ENCODE data around the gene ATP8A2.

ATP8A2 gene

GRCh38 chr13:25915840-25916518, 544.2 kb downstream of the ATP8A2 start:
- Histone ChIP-seq H3K36me3 (ENCODE audit: control insufficient read depth, insufficient read depth, low read length) (no peaks in the 10 kb centered on the region), H3K4me1 (ENCODE audit: control insufficient read depth, insufficient read depth, low read length) (no peaks in the 10 kb centered on the region), H3K9ac (ENCODE audit: low read length) (no peak overlapping the region), H3K27me3 (ENCODE audit: control insufficient read depth, insufficient read depth, low read length) (no peaks in the 10 kb centered on the region), H3K27ac (ENCODE audit: low read depth, low read length) (no peak overlapping the region), H3K4me3 (ENCODE audit: low read length) (no peak overlapping the region)

- no peak overlapping the region for H3K4me3 ChIP-seq (ENCODE audit: low read length)
- H3K27ac ChIP-seq (ENCODE audit: low read depth, low read length), result no peak overlapping the region
- H3K9ac ChIP-seq (ENCODE audit: low read length), result no peak overlapping the region
- no peaks in the 10 kb centered on the region for H3K36me3 ChIP-seq (ENCODE audit: control insufficient read depth, insufficient read depth, low read length)
- no peaks in the 10 kb centered on the region for H3K27me3 ChIP-seq (ENCODE audit: control insufficient read depth, insufficient read depth, low read length)
- no peaks in the 10 kb centered on the region for H3K4me1 ChIP-seq (ENCODE audit: control insufficient read depth, insufficient read depth, low read length)
Measured at GRCh38 chr13:25920277-25920676, 548.5 kb downstream of the ATP8A2 start.

DNA sequence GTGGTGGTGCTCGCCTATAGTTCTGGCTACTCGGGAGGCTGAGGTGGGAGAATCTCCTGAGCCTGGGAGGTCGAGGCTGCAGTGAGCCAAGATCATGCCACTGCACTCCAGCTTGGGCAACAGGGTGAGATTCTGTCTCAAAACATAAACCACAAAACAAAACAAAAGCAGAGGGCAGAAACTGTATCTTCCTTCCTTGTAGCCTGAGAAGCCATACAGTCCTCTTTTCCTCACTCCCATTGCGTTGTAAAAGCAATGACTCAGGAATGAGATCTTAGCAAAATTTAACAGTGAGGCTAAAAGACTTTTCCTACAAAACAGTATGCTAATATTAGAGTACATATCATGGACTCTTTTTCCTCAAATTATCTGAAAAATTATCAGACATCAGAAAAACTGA, 549.2 kb downstream of the ATP8A2 start:
- no peaks in the 10 kb centered on the region for H3K4me1 ChIP-seq (ENCODE audit: control insufficient read depth, insufficient read depth, low read length)
- H3K9ac ChIP-seq (ENCODE audit: low read length), result no peak overlapping the region
- H3K27ac ChIP-seq (ENCODE audit: low read depth, low read length), result no peak overlapping the region
- H3K4me3 ChIP-seq (ENCODE audit: low read length), result no peak overlapping the region
- no peaks in the 10 kb centered on the region for H3K36me3 ChIP-seq (ENCODE audit: control insufficient read depth, insufficient read depth, low read length)
- no peaks in the 10 kb centered on the region for H3K27me3 ChIP-seq (ENCODE audit: control insufficient read depth, insufficient read depth, low read length)

DNA sequence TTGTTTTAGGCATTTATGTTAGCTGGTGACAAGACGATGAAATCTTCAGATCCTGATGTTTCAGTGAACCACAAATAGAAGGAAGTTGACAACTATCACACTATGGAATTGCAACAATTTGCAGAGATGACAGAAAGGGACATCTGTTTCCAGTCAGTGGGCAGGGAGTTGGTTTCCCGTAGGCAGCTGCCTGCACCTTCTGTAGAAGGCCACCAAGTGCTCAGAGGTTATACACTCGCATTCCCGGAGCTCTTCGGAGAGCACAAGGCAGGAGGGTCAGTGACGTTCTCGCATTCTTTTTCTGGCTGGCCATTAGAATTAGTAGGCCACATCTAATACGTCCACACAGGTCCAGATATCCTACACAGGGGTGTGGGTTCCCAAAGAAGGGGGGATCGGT, 550.6 kb downstream of the ATP8A2 start:
- Histone ChIP-seq H3K36me3 (ENCODE audit: control insufficient read depth, insufficient read depth, low read length) (no peaks in the 10 kb centered on the region), H3K4me1 (ENCODE audit: control insufficient read depth, insufficient read depth, low read length) (no peaks in the 10 kb centered on the region), H3K27me3 (ENCODE audit: control insufficient read depth, insufficient read depth, low read length) (no peaks in the 10 kb centered on the region), H3K9ac (ENCODE audit: low read length) (no peak overlapping the region), H3K4me3 (ENCODE audit: low read length) (no peak overlapping the region), H3K27ac (ENCODE audit: low read depth, low read length) (no peak overlapping the region)

GRCh38 chr13:25923217-25924085, 551.7 kb downstream of the ATP8A2 start:
- no peak overlapping the region for H3K4me3 ChIP-seq (ENCODE audit: low read length)
- H3K27me3 ChIP-seq (ENCODE audit: control insufficient read depth, insufficient read depth, low read length), result no peaks in the 10 kb centered on the region
- no peaks in the 10 kb centered on the region for H3K4me1 ChIP-seq (ENCODE audit: control insufficient read depth, insufficient read depth, low read length)
- no peak overlapping the region for H3K27ac ChIP-seq (ENCODE audit: low read depth, low read length)
- H3K36me3 ChIP-seq (ENCODE audit: control insufficient read depth, insufficient read depth, low read length), result no peaks in the 10 kb centered on the region
- no peak overlapping the region for H3K9ac ChIP-seq (ENCODE audit: low read length)

GRCh38 chr13:25927363-25927762, 555.6 kb downstream of the ATP8A2 start:
- no peak overlapping the region for H3K27ac ChIP-seq (ENCODE audit: low read depth, low read length)

DNA sequence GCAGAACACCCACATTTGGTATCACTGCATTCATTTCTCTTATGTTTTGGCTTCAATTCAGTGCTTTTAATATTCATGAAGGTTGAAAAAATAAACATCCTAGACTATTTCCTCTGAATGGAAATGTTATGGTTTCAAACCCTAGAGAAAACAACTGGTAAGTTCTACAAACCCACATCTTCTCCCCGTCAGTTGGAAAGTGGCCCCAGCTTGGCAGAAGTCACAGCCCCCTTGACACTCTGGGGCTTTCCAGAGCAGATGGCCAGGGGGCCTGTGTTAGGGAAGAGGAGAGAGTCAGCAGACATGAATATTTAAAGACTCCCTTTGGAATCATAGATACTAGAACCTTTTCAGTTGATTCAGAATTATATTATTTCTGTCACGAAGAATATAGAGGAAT, 556.2 kb downstream of the ATP8A2 start:
- H3K36me3 ChIP-seq (ENCODE audit: control insufficient read depth, insufficient read depth, low read length), result no peaks in the 10 kb centered on the region
- H3K27ac ChIP-seq (ENCODE audit: low read depth, low read length), result no peak overlapping the region
- no peak overlapping the region for H3K9ac ChIP-seq (ENCODE audit: low read length)
- H3K4me3 ChIP-seq (ENCODE audit: low read length), result no peak overlapping the region
- H3K27me3 ChIP-seq (ENCODE audit: control insufficient read depth, insufficient read depth, low read length), result no peaks in the 10 kb centered on the region
- no peaks in the 10 kb centered on the region for H3K4me1 ChIP-seq (ENCODE audit: control insufficient read depth, insufficient read depth, low read length)

More at GRCh38 chr13:25927363-25927762, 555.6 kb downstream of the ATP8A2 start:
- no peaks in the 10 kb centered on the region for H3K36me3 ChIP-seq (ENCODE audit: control insufficient read depth, insufficient read depth, low read length)
- H3K4me3 ChIP-seq (ENCODE audit: low read length), result no peak overlapping the region
- no peaks in the 10 kb centered on the region for H3K27me3 ChIP-seq (ENCODE audit: control insufficient read depth, insufficient read depth, low read length)
- H3K9ac ChIP-seq (ENCODE audit: low read length), result no peak overlapping the region
- no peaks in the 10 kb centered on the region for H3K4me1 ChIP-seq (ENCODE audit: control insufficient read depth, insufficient read depth, low read length)

DNA sequence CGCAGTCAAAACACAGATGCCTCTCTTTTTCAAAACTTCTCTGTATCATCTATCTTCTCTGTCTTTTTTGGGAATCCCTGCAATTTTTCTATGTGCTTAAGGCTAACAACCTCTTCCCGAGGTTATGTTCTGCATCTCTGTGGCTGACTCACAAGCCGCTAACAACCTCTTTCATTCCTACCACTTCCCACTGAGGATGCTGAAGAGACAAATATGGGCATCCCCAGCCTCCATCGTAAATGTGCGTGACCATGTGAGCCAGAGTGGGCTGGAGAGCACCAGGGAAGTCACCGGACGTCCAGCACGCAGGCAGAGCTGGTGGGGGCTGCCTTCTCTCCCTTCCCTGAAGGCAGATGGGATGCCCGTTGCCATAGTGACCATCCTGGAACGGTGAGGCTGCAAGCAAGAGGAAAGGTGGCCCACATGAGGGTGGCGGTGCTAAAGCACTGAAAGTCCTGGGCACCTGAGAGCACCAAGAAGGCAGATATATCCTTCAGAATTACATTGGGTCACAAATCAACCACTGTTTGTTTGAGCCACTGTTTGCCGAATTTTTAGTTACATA, 557.2 kb downstream of the ATP8A2 start:
- H3K9ac ChIP-seq (ENCODE audit: low read length), result no peak overlapping the region
- no peak overlapping the region for H3K4me3 ChIP-seq (ENCODE audit: low read length)
- H3K27ac ChIP-seq (ENCODE audit: low read depth, low read length), result no peak overlapping the region
- H3K36me3 ChIP-seq (ENCODE audit: control insufficient read depth, insufficient read depth, low read length), result no peaks in the 10 kb centered on the region
- no peaks in the 10 kb centered on the region for H3K4me1 ChIP-seq (ENCODE audit: control insufficient read depth, insufficient read depth, low read length)
- no peaks in the 10 kb centered on the region for H3K27me3 ChIP-seq (ENCODE audit: control insufficient read depth, insufficient read depth, low read length)

DNA sequence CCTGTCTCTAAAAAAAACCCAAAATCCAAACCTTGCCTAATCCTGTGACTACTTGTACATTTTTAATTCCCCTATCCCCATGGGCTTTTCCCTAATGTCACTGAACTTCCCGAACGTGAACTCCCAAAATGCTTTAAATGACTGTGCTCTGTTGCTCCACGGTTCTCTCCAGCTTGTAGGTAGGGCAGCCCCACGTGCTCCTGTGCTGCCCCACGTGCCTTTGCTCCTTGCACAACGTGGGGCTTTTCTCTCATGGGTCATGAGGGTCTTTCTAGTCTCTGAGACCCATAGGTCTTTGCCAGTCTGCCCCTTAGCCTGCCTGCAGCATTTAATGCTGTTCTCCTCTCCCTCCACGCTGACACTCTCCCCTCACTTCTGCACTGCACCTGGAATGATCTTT, 558.0 kb downstream of the ATP8A2 start:
- H3K27ac ChIP-seq (ENCODE audit: low read depth, low read length), result no peak overlapping the region
- H3K4me1 ChIP-seq (ENCODE audit: control insufficient read depth, insufficient read depth, low read length), result no peaks in the 10 kb centered on the region
- H3K9ac ChIP-seq (ENCODE audit: low read length), result no peak overlapping the region
- no peaks in the 10 kb centered on the region for H3K36me3 ChIP-seq (ENCODE audit: control insufficient read depth, insufficient read depth, low read length)
- no peaks in the 10 kb centered on the region for H3K27me3 ChIP-seq (ENCODE audit: control insufficient read depth, insufficient read depth, low read length)
- no peak overlapping the region for H3K4me3 ChIP-seq (ENCODE audit: low read length)

- Histone ChIP-seq H3K4me1 (ENCODE audit: control insufficient read depth, insufficient read depth, low read length) (no peaks in the 10 kb centered on the region), H3K9ac (ENCODE audit: low read length) (no peak overlapping the region), H3K4me3 (ENCODE audit: low read length) (no peak overlapping the region), H3K36me3 (ENCODE audit: control insufficient read depth, insufficient read depth, low read length) (no peaks in the 10 kb centered on the region), H3K27me3 (ENCODE audit: control insufficient read depth, insufficient read depth, low read length) (no peaks in the 10 kb centered on the region), H3K27ac (ENCODE audit: low read depth, low read length) (no peak overlapping the region)
Measured at GRCh38 chr13:25930653-25931052, 558.9 kb downstream of the ATP8A2 start.

DNA sequence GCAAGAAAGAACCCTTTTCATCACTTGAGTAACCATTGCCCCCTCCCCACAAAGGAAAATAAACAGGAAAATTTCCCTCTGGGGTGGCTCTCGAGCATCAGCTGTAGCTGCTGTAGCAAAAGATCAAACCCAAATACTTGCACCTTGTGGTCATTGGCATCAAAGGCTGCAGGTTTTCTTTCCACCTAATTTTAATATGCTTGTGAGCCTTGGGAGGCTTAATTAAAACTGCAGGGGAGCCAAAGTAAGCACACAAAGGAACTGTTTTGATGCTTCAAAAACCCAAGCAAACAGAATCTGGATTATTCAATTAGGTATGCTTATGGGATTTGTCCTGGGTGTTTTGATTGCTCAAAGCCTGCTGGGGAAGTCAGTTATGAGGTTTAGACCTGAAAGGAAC, 560.6 kb downstream of the ATP8A2 start:
- Histone ChIP-seq H3K27ac (ENCODE audit: low read depth, low read length) (no peak overlapping the region), H3K4me3 (ENCODE audit: low read length) (no peak overlapping the region), H3K27me3 (ENCODE audit: control insufficient read depth, insufficient read depth, low read length) (no peaks in the 10 kb centered on the region), H3K36me3 (ENCODE audit: control insufficient read depth, insufficient read depth, low read length) (no peaks in the 10 kb centered on the region), H3K4me1 (ENCODE audit: control insufficient read depth, insufficient read depth, low read length) (no peaks in the 10 kb centered on the region), H3K9ac (ENCODE audit: low read length) (no peak overlapping the region)

DNA sequence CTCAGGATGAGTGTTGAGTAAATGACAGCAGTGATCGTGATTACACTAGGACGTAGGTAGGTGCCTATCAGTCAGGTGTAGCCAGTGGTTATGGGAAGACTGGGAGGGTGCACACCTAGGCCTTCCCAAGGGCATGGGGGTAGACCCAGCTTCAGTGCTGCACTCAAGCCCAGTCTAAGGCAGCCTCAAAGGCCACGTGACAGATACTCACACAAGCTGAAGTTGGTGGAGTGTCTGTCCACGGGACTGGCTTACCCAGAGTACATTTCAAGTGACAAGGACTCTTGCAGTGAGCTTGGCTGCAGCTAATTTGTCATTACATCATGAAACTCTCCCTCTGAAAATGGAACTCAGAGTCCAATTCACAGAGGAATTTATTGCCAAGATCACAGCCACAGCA, 561.7 kb downstream of the ATP8A2 start:
- no peak overlapping the region for H3K27ac ChIP-seq (ENCODE audit: low read depth, low read length)
- no peaks in the 10 kb centered on the region for H3K4me1 ChIP-seq (ENCODE audit: control insufficient read depth, insufficient read depth, low read length)
- no peak overlapping the region for H3K4me3 ChIP-seq (ENCODE audit: low read length)
- H3K36me3 ChIP-seq (ENCODE audit: control insufficient read depth, insufficient read depth, low read length), result no peaks in the 10 kb centered on the region
- H3K9ac ChIP-seq (ENCODE audit: low read length), result no peak overlapping the region
- H3K27me3 ChIP-seq (ENCODE audit: control insufficient read depth, insufficient read depth, low read length), result no peaks in the 10 kb centered on the region
